T47D (cell line): ENCODE data around the gene UPP1.
"Not testable (repeated sequence)": the region's sequence is repeated elsewhere in the genome, so short reads cannot be mapped to it uniquely, and the experiment has no call there.

Experiments used
- DNase-seq, 2 experiments: peaks; one replicate each; pipeline versions ENCODE4 v3.0.0 to v3.0.0-alpha.2; 2011 to 2012; ENCODE audit warnings: low read depth in 1 of 2, low spot score in 1 of 2
- JUND ChIP-seq: IDR thresholded peaks from 2 replicates; pipeline ENCODE4 v1.6.1; 2012; ENCODE audit warnings: low read depth
- in situ Hi-C: cut with HindIII; loops from 2 replicates; pipeline ENCODE4 v1.10.0; 2016; ENCODE audit warnings: low sequenced_read_pairs, low pct_unique_long_range_greater_than_20kb

UPP1 gene

GRCh38 chr7:48108959-48109847 lies 20.1 kb downstream of the UPP1 start:
- in situ Hi-C loops: no loop called here
- no peak for TF ChIP-seq JUND
- DNase-seq: no peak

DNA sequence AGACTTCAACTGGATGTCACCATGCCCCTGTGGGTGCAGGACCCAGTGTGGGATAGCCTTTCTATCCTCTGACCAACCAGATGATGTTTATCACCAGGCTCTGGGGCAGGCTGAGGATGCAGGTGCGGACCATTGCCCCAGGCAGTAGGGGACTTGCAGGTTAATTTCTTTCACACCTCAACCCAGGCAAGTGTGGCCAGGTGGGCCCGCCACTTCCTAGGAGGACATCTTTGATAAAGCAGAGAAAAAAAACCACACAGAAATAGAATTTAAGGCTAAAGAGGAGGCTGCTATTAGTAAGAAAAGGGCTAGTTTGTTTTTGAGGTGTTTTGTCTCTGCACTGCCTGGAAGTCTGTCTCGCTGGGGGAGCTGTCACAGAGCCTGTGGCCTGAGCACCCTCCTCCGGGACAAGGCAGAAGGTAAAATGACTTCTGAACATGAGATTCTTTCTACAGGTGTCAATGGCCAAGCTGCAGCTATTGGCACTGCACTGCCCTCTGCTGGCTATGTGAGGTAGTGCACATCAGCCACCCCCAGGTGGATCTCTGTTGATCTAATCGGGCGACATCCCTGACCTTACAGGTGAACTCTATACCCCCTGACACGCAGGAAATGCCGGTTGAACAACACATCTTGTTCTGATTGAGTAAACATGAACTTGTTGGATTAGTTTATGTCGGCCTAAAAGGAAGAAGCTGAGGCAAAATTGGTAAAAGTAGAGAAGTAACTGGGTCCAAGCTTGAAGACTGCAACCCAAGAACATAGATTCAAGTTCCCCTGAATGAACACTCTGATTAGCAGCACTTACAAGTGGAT lies 21.0 kb downstream of the UPP1 start:
- peak; percentile 68 to 77 for DNase-seq
- in situ Hi-C loops: no loop called here
- no peak for TF ChIP-seq JUND

DNA sequence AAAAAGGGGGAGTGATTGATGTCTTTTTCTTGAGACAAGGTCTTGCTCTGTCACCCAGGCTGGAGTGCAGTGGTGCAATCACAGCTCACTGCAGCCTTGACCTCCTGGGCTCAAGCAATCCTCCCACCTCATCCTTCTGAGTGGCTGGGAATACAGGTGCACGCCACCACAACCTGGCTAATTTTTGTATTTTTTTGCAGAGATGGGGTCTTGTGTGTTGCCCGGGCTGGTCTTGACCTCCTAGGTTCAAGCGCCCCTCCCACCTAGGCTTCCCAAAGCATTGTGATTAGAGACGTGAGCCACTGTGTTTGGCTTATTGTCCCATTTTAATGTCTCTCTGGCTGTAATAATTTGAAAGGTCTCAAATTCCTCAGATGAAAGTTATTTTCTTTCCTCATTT lies 21.8 kb downstream of the UPP1 start:
- TF ChIP-seq JUND: no peak
- in situ Hi-C loops: no loop called here
- no peak for DNase-seq

- in situ Hi-C loops: no loop called here
- no peak for TF ChIP-seq JUND
- DNase-seq: no peak
Observed at GRCh38 chr7:48111596-48111995, 22.5 kb downstream of the UPP1 start.

DNA sequence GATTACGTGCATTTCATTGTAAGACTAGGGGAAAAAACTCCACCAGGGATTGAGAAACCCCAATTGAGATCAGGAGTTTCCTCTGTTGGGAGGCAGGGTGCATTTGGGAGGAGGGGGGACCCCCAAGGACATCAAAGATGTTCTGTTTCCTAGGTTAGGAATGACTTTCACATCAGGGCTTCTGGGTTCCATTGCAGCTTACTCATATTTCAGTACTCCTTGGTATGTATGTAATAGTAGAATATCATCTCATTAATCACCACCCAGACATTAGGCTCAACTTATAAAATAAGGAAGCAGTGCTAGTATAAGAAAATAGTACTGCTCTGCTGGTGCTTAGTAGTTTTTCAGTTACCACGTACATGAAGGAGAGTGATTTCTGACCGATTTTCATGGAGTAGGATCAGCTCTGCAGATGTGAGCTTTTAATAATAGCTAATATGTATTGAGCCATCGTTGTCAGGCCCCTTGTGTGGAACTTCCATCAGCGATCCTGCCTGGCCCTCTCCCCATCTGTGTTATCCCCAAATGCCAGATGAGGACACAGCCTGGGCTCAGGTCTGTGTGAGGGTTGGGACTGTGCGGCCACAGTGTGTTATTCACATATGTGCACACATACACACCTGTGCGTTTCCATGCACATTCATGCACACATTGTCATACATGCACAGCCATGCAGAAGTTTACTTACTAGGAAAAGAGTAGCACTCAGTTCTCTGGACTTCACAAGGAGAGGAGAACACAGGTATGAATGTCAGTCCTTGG lies 23.5 kb downstream of the UPP1 start:
- in situ Hi-C loops: no loop called here
- no peak for TF ChIP-seq JUND
- DNase-seq: no peak

- DNase-seq: no peak
- no peak for TF ChIP-seq JUND
- in situ Hi-C loops: no loop called here
Observed at GRCh38 chr7:48113275-48113674, 24.2 kb downstream of the UPP1 start.

GRCh38 chr7:48114115-48114514 lies 25.1 kb downstream of the UPP1 start:
- TF ChIP-seq JUND: no peak
- in situ Hi-C loops: no loop called here
- DNase-seq: no peak

DNA sequence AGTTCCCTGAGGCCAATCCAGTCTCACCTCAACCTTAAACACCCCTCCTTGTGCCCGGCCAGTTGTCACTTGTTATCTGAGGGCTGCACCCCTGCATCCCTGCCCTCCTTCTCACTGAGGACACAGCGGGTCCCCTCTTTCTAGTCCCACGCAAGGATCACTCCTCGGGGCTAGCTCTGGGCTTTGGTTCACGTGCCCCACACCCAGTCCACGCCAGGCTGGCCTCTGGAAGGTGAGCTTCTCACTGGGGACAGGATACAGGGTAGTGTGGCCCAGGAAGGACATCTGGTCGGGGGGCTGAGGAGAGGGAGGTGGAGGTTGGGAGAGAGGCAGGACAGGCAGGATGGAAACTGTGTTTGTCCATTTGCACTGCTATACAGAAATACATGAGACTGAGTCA lies 25.5 kb downstream of the UPP1 start:
- TF ChIP-seq JUND: no peak
- DNase-seq: no peak
- in situ Hi-C loops: no loop called here

- no peak for TF ChIP-seq JUND
- in situ Hi-C loops: no loop called here
- no peak for DNase-seq
Observed at GRCh38 chr7:48116043-48116442, 27.0 kb downstream of the UPP1 start.

GRCh38 chr7:48118041-48118440 lies 29.0 kb downstream of the UPP1 start:
- in situ Hi-C loops: no loop called here
- TF ChIP-seq JUND: no peak
- no peak for DNase-seq

DNA sequence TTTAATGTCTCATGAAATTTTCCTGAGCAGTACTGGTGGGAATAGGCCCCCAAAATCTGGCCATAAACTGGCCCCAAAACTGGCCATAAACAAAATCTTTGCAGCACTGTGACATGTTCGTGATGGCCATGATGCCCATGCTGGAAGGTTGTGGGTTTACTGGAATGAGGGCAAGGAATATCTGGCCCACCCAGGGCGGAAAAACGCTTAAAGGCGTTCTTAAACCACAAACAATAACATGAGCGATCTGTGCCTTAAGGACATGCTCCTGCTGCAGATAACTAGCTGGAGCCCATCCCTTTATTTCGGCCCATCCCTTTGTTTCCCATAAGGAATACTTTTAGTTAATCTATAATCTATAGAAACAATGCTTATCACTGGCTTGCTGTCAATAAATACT lies 31.5 kb downstream of the UPP1 start:
- DNase-seq, in situ Hi-C loops: not testable (repeated sequence)

- TF ChIP-seq JUND: no peak
- in situ Hi-C loops: no loop called here
- no peak for DNase-seq
Observed at GRCh38 chr7:48126037-48126436, 37.0 kb downstream of the UPP1 start.

DNA sequence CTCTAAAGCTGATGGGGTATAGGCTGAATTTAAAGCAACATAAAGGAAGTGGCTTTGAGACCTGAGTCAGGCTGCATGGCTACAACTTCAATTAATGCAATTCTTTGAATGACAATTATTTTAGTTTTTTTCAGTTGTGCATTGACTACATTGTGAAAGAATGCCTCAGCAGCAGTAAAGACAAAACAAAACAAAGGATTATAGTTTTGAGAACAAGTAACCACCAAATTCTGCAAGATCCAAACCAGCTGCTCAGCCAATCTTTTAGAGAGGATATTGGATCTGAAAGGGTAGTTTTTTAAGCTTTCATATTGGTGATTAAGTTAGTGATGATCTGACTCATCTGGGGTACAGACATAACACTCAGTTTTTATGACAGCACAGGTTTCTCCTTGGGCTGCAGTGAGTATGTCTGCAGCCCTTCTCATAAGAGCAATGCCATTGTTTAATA lies 41.6 kb downstream of the UPP1 start:
- in situ Hi-C loops: no loop called here
- DNase-seq: no peak
- no peak for TF ChIP-seq JUND
